SK-N-SH (cell line): ENCODE results near the gene DNAH1. TPM values are rescaled to one million over a fixed set of nuclear protein-coding genes. Genes with fewer than 3 reads are reported as not detected.

ENCODE experiments used
- CTCF ChIA-PET: fragments of 300-600, 350-600 bp; formaldehyde crosslinking; extraction: SDS; loops from one replicate; lab custom pipeline; 2021; lab: Yijun Ruan, JAX
- POLR2A ChIA-PET: fragments of 350-600 bp; sonication (Branson Sonifier 250); formaldehyde crosslinking; extraction: SDS; loops from one replicate; lab custom pipeline; 2020; ENCODE audit warnings: antibody characterized with exemption, inconsistent platforms; lab: Yijun Ruan, JAX
- DNase-seq: peaks from one replicate; pipeline ENCODE4 v3.0.0; 2012
- H2AFZ ChIP-seq: fragments of 200-600 bp; sonication (generic); 2 replicates; pipeline ENCODE4 v1.8.1; 2016; ENCODE audit warnings: antibody characterized with exemption, mild to moderate bottlenecking, low read depth
- H3F3A ChIP-seq: fragments of 200-600 bp; sonication (generic); replicated peaks from 2 replicates; pipeline ENCODE3; 2016; ENCODE audit warnings: antibody characterized with exemption, mild to moderate bottlenecking; ENCODE audit not compliant: insufficient read depth
- H3K27ac ChIP-seq, 2 experiments: fragments of 200-500 bp in 1 of 2; fragments of 200-600 bp in 1 of 2; sonication (Bioruptor generic) in 1 of 2; sonication (generic), shearing (Covaris generic) in 1 of 2; 2 replicates each; pipeline versions ENCODE4 v1.5.1 to v1.6.1; 2014 to 2016; ENCODE audit warnings: low read depth in 2 of 2, inconsistent platforms in 1 of 2, low read length in 1 of 2, mild to moderate bottlenecking in 1 of 2, mixed read lengths in 1 of 2
- H3K27me3 ChIP-seq: fragments of 200-600 bp; sonication (generic), shearing (Covaris generic); 2 replicates; pipeline ENCODE4 v1.6.1; 2016; ENCODE audit warnings: mixed run types; ENCODE audit not compliant: insufficient read depth
- H3K36me3 ChIP-seq, 2 experiments: fragments of 200-500 bp in 1 of 2; fragments of 200-600 bp in 1 of 2; sonication (Bioruptor generic) in 1 of 2; sonication (generic) in 1 of 2; replicated peaks in 1 of 2; 2 replicates each; pipeline versions ENCODE3 to v1.5.1; 2014 to 2016; ENCODE audit warnings: low read length in 1 of 2, mild to moderate bottlenecking in 1 of 2; ENCODE audit not compliant: insufficient read depth in 2 of 2, control insufficient read depth in 1 of 2
- H3K4me1 ChIP-seq, 2 experiments: fragments of 200-500 bp in 1 of 2; fragments of 200-600 bp in 1 of 2; sonication (Bioruptor generic) in 1 of 2; sonication (generic), shearing (Covaris generic) in 1 of 2; 2 replicates each; pipeline versions ENCODE4 v1.5.1 to v1.6.1; 2014 to 2016; ENCODE audit warnings: low read depth in 1 of 2, low read length in 1 of 2, mixed run types in 1 of 2; ENCODE audit not compliant: insufficient read depth in 2 of 2, control insufficient read depth in 1 of 2
- H3K4me2 ChIP-seq: fragments of 200-600 bp; sonication (generic), shearing (Covaris generic); 2 replicates; pipeline ENCODE4 v1.6.1; 2017; ENCODE audit warnings: mixed run types
- H3K4me3 ChIP-seq, 2 experiments: fragments of 200-500 bp in 1 of 2; fragments of 200-600 bp in 1 of 2; sonication (Bioruptor generic) in 1 of 2; sonication (generic), shearing (Covaris generic) in 1 of 2; 2 replicates each; pipeline versions ENCODE4 v1.5.1 to v1.8.1; 2014 to 2016; ENCODE audit warnings: low read depth in 2 of 2, inconsistent platforms in 1 of 2, low read length in 1 of 2, mild to moderate bottlenecking in 1 of 2, mixed read lengths in 1 of 2, moderate library complexity in 1 of 2
- H3K79me2 ChIP-seq: fragments of 200-600 bp; sonication (generic); 2 replicates; pipeline ENCODE4 v1.8.1; 2017; ENCODE audit warnings: mild to moderate bottlenecking; ENCODE audit not compliant: insufficient read depth
- H3K9ac ChIP-seq: fragments of 200-600 bp; sonication (generic); 2 replicates; pipeline ENCODE4 v1.6.1; 2017; ENCODE audit warnings: mixed run types
- H3K9me2 ChIP-seq: fragments of 200-600 bp; sonication (generic); 2 replicates; pipeline ENCODE4 v1.6.1; 2017; ENCODE audit warnings: mixed run types
- H3K9me3 ChIP-seq: fragments of 200-600 bp; sonication (generic); 2 replicates; pipeline ENCODE4 v1.6.1; 2017; ENCODE audit warnings: mixed run types, mild to moderate bottlenecking, moderate library complexity
- H4K20me1 ChIP-seq: fragments of 200-600 bp; sonication (generic); 2 replicates; pipeline ENCODE4 v1.6.1; 2017; ENCODE audit warnings: mild to moderate bottlenecking, mixed run types; ENCODE audit not compliant: insufficient read depth
- ELF1 ChIP-seq: IDR thresholded peaks from 2 replicates; pipeline ENCODE4 v1.4.0; 2012
- FOXM1 ChIP-seq: IDR thresholded peaks from 2 replicates; pipeline ENCODE4 v1.4.0; 2012; ENCODE audit warnings: low read depth, mild to moderate bottlenecking
- JUND ChIP-seq: IDR thresholded peaks from 2 replicates; pipeline ENCODE4 v1.4.0; 2012
- MEF2A ChIP-seq: IDR thresholded peaks from 2 replicates; pipeline ENCODE4 v1.4.0; 2012; ENCODE audit warnings: low read depth, borderline replicate concordance
- MXI1 ChIP-seq: IDR thresholded peaks from 2 replicates; pipeline ENCODE4 v1.6.1; 2012; ENCODE audit warnings: mild to moderate bottlenecking, low read depth, low read length, improper control_type of control experiment
- RAD21 ChIP-seq: IDR thresholded peaks from 2 replicates; pipeline ENCODE4 v1.6.1; 2012; ENCODE audit warnings: mild to moderate bottlenecking, low read length
- RCOR1 ChIP-seq: fragments of 150-350 bp; IDR thresholded peaks from 2 replicates; pipeline ENCODE4 v1.6.1; 2017; ENCODE audit warnings: antibody characterized with exemption, low read length
- SMC3 ChIP-seq: IDR thresholded peaks from 2 replicates; pipeline ENCODE4 v1.6.1; 2012; ENCODE audit warnings: low read depth, low read length, improper control_type of control experiment
- YY1 ChIP-seq: IDR thresholded peaks from 2 replicates; pipeline ENCODE4 v1.4.0; 2012; ENCODE audit warnings: low read depth, mild to moderate bottlenecking
- WGBS: methylation state at CpG from one replicate; pipeline ENCODE4 v1.1.6; 2017; ENCODE audit warnings: low lambda C conversion rate; 5-methylcytosine and 5-hydroxymethylcytosine counted together
- polyA plus RNA-seq, 3 experiments: library from polyadenylated mRNA; depleted of rRNA; stranded (reverse); fragments of >200 nt; gene quantifications; 2 replicates each; pipeline ENCODE4 v1.2.3, GENCODE V29; 2012
- TF ChIP-seq, protein P1 (sequence below): IDR thresholded peaks from 2 replicates; pipeline ENCODE4 v1.6.1; 2012; ENCODE audit warnings: mild to moderate bottlenecking, low read depth, low read length, moderate library complexity
- TF ChIP-seq, protein P2 (sequence below): IDR thresholded peaks from 2 replicates; pipeline ENCODE4 v1.4.0; 2012; ENCODE audit warnings: low read depth, borderline replicate concordance
- TF ChIP-seq, protein P3 (sequence below): fragments of 150-350 bp; IDR thresholded peaks from 2 replicates; pipeline ENCODE4 v1.6.1; 2017; ENCODE audit warnings: antibody characterized with exemption, low read length, low read depth, borderline replicate concordance

DNAH1 gene
- polyA plus RNA-seq, 1 of the 3 experiments (the other 2 are of a cell fraction) = 5.1 TPM

DNA sequence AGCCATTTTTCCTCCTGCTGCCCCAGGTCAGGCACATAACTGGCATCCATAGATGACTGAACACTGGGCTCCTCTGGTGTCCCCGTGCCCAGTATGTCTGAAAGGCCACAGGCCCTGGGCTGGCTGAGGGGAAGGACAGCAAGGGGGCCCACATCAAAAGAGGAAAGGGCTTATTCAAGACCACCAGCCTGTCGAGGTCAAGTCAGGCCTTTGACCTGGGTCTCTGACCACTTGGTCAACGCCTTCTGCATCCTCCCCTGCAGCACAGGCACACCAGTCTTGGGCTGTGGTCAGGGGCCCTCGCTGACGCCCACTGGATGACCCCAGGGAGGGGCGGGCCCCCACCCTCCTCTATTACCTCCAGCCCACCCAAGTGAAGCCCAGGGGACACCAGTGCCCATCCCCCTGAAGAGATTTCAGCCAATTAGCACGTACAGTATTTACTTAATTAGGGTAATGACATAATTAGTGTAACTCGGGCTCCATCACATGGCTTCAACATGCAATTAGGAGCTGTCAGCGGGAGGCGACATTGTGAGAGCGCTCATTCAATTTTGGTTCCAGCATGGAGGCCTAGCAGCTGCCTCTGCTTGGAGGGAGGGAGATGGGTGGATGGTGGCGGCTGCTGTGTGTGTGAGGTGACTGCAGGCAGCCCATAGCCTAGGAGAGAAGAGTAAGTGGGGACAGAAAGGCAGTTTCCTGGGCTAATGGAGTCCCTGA lies 13.5 kb upstream of the DNAH1 start (continued):
- TF ChIP-seq JUND (no peak), ELF1 (no peak), MEF2A (no peak), SMC3 (no peak)
- TF ChIP-seq, protein P1, sequence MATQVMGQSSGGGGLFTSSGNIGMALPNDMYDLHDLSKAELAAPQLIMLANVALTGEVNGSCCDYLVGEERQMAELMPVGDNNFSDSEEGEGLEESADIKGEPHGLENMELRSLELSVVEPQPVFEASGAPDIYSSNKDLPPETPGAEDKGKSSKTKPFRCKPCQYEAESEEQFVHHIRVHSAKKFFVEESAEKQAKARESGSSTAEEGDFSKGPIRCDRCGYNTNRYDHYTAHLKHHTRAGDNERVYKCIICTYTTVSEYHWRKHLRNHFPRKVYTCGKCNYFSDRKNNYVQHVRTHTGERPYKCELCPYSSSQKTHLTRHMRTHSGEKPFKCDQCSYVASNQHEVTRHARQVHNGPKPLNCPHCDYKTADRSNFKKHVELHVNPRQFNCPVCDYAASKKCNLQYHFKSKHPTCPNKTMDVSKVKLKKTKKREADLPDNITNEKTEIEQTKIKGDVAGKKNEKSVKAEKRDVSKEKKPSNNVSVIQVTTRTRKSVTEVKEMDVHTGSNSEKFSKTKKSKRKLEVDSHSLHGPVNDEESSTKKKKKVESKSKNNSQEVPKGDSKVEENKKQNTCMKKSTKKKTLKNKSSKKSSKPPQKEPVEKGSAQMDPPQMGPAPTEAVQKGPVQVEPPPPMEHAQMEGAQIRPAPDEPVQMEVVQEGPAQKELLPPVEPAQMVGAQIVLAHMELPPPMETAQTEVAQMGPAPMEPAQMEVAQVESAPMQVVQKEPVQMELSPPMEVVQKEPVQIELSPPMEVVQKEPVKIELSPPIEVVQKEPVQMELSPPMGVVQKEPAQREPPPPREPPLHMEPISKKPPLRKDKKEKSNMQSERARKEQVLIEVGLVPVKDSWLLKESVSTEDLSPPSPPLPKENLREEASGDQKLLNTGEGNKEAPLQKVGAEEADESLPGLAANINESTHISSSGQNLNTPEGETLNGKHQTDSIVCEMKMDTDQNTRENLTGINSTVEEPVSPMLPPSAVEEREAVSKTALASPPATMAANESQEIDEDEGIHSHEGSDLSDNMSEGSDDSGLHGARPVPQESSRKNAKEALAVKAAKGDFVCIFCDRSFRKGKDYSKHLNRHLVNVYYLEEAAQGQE = no peak

DNA sequence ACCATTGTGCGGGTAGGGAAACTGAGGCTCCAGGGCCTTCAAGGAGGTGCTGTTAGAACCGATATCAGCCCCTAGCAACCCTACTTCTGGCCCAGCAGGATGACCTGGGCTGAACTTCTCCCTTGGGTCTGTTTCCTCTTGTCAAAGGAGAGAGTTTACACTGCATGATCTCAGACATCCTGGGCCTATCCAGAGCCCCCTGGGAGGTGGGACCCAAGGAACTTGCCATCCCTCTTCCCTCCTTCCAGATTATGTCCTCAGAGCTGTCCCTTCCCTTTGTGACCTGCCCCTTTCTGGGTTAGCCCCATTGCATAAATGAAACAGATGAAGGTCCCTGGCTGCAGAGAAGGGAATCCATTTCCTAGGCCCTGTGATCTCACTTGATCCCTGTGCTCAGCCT lies 12.3 kb upstream of the DNAH1 start:
- no peak overlapping the region for H3K27ac ChIP-seq
- no peak overlapping the region for H3K4me2 ChIP-seq
- H3K27me3 ChIP-seq = no peaks in the 10 kb centered on the region
- no peaks in the 10 kb centered on the region for H3K36me3 ChIP-seq
- no peak overlapping the region for H2AFZ ChIP-seq
- H3K79me2 ChIP-seq = no peaks in the 10 kb centered on the region
- H4K20me1 ChIP-seq = no peaks in the 10 kb centered on the region
- DNase-seq = no peak
- peaks cover 17 to 77% of the 10 kb centered on the region in 2 experiments; a peak in 2 of 4 replicates for H3K4me1 ChIP-seq
- peaks cover 5% of the 10 kb centered on the region for H3F3A ChIP-seq
- POLR2A ChIA-PET = no interaction called here
- H3K9me2 ChIP-seq = no peaks in the 10 kb centered on the region
- TF ChIP-seq, protein P2, sequence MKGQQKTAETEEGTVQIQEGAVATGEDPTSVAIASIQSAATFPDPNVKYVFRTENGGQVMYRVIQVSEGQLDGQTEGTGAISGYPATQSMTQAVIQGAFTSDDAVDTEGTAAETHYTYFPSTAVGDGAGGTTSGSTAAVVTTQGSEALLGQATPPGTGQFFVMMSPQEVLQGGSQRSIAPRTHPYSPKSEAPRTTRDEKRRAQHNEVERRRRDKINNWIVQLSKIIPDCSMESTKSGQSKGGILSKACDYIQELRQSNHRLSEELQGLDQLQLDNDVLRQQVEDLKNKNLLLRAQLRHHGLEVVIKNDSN = no peak
- TF ChIP-seq RAD21 (no peak), MXI1 (no peak), FOXM1 (no peak), YY1 (no peak), RCOR1 (no peak)
- TF ChIP-seq, protein P3, sequence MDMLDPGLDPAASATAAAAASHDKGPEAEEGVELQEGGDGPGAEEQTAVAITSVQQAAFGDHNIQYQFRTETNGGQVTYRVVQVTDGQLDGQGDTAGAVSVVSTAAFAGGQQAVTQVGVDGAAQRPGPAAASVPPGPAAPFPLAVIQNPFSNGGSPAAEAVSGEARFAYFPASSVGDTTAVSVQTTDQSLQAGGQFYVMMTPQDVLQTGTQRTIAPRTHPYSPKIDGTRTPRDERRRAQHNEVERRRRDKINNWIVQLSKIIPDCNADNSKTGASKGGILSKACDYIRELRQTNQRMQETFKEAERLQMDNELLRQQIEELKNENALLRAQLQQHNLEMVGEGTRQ = no peak
- H3K9ac ChIP-seq = no peak overlapping the region
- no peak overlapping the region for H3K4me3 ChIP-seq
- WGBS = 74% methylated on average over 2 of the region's 2 CpGs
- H3K9me3 ChIP-seq = no peaks in the 10 kb centered on the region
- CTCF ChIA-PET = interaction anchor here (1.5 kb wide), 1 partner anchor 36 kb away, joined by 5 read pairs; no protein-coding TSS in a partner anchor
